GOT3 (cell line): ENCODE results near the gene SZT2.
"Not testable (repeated sequence)": the region's sequence is repeated elsewhere in the genome, so short reads cannot be mapped to it uniquely, and the experiment has no call there.

Experiments
- DNase-seq: peaks from one replicate; lab custom pipeline; 2025; ENCODE audit warnings: mixed read lengths; lab: John Stamatoyannopoulos, UW

Gene SZT2

DNA sequence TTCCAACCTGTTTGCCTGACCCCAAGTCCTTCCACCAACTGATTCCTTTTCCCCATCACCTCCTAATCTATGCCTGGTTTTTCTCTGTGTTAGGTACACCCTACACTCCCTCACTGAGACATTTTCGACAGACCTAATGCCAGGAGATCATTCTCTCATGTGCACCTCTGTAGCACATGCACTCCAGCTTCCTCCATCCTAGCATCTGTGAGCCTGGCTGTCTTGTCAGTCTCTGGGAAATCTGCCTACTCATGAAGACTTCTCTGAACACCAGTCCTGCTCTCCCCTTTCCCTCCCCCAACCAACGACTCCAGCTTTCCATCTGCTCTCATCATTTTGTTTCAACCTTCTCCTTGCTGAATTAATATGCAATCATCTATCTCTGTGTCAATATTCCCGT is 1.1 kb upstream of the SZT2 start:
- DNase-seq, result no peak

DNA sequence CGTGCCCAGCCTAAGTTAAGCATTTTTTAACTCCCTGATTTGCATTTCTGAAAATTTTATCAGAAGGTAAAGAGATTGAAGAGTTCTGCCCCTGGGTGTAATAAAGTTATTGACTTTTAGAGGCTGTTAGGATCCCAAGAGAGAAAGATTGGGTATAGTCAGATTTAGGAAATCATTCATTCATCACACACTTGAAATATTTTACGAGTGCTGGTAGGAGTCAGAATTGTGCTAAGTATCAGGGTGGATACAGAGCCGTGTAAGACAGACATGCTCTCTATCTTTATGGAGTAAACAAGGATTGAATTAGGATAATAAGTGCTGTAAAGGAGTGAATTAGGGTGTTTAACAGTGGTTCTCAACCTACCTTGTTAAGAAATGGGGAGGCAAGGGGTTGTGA is 3.0 kb downstream of the SZT2 start:
- DNase-seq, result no peak

DNA sequence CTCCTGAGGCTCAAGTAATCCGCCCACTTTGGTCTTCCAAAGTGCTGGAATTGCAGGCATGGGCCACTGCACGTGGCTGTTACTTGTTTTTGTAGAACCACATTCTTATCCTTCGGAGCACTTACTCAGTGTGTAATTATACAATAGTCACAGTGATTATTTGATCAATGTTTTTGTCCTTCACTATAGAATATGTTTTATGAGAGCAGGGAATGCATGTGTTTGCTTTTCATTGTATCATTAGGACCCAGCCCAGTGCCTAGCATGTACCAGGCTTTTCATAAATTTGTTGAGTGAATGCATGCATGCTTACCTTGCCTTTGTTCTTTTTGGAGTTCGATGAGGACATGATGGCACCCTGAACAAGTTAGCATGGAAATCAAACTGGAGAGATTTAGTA is 5.8 kb downstream of the SZT2 start:
- DNase-seq, result no peak

DNA sequence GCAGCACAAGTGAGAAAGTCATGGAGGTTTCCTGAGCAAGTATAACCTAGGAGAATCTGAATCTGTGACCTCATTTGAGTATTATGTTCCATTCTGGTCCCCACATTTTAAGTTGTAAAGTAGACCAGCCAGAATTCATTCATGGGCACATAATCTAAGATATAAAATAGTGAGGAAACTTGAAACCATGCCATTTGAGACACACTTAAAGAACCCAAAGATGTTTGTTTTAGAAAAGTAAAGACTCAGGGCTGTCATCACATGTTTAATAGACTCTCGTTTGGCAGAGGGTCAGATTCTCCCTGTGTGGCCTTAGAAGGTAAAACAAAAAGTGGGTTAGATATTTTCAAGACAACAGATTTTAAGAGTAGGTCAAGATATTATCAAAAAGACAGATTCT is 6.4 kb downstream of the SZT2 start:
- DNase-seq, result no peak

DNA sequence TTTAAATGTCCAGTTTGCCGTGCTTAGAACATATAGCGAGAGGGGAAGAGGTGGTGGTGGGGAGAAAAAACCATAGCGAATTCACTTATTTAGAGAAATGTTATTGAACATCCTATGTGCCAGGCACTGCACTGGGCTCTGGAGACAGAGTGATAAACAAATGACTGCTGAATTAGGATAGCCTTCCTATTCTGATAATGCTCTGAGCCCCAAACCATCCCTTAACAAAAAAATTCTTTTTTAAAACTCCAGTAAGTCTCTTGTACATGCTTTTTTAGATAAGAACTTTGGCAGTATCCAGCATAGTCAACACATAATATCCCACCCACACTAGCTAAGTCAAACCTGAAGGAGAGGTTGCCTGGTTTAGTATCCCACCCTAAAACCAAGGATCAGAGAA is 8.5 kb downstream of the SZT2 start:
- DNase-seq, result no peak

DNA sequence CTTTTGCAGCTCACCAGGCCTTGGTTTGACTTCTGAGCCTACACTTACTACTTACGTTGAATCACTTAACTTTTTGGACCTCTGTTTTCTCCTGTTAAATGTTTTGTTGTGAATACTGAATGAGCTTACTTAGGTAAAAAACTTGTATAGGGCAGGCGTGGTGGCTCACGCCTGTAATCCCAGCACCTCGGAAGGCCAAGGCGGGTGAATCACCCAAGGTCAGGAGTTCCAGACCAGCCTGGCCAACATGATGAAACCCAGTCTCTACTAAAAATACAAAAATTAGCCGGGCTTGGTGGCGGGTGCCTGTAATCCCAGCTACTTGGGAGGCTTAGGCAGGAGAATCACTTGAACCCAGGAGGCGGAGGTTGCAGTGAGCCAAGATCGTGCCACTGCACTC is 10.7 kb downstream of the SZT2 start:
- DNase-seq, result not testable (repeated sequence)

DNA sequence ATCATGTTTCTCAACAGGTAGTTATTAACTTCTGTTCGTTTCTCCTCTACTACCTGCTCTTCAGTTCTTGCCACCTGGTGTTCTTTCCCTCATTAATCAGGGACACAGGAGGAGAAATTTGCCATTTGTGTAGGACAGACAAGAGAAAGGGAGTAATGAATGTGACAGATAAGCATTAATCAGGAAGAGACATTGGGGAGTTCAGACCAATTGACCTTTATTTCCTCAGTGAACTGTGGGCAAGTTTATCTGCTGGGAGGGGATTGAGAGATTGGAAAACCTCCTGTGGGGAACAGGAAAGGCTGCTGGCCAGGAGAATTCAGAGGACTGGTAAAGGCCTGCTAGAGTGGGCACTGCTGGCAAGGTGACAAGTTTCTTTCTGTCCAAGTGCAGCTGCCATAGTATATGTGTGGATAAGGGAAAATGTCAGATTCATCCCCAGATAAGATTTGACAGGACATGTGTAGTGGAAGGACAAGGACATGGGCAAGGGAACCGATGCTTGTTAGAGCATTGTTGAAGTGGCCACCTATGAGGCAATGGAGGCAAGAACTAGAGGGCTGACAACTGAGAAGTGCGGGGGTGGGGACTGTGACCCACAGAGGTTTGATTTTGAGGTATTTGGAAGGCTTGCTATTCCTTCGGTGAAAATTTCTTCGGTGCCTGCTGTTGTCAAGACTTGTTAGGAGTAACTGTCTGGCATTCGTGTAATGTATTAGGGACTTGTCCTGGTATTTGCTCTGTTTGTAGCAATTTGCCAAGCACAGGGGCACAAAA is 12.6 kb downstream of the SZT2 start:
- DNase-seq, result no peak

DNA sequence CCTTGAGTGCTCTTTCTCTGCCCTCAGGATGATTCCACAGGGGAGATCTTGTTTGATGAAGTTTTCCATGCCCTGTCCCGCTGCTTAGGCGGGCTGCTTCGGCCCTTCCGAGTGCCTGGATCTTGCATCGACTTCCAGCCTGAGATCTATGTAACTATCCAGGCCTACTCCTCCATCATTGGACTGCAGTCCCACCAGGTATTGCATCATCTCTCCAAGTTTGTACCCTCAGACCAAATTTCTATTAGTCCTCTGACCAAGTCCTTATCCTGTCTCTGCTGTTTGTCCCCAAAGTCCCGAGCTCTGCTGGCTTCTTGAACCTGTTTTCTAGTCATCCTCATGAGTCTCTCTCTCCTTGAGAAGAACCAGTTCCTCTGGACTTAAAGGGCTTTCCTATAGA is 14.7 kb downstream of the SZT2 start:
- no peak for DNase-seq

DNA sequence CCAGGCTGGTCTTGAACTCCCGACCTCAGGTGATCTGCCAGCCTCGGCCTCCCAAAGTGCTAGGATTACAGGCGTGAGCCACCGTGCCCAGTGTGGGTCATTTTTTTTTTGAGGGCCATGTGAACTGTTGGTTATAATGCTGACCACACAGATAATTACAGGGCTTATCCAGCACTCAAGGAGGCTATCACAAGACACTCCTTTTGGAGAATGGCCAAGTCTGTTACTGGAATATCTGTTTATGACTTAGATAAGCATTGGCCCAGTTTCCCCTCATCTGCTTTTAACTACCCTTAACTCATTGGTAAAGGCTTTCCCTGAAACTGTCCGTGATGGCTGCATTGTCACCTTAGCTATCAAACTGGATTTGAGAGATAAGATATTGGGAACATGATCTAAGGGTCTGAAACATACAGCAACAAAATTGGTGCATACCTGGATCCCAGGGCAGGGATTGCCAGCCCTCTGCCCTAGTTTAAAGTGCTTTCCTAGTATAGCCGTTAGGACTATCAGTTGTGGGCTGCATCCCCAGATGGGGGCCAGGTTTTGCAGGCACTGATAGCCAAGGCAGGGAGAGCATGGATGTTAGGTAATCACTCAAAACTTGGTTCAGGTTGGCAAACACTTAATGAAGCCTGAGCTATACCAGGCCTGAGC is 15.6 kb downstream of the SZT2 start:
- no peak for DNase-seq

DNA sequence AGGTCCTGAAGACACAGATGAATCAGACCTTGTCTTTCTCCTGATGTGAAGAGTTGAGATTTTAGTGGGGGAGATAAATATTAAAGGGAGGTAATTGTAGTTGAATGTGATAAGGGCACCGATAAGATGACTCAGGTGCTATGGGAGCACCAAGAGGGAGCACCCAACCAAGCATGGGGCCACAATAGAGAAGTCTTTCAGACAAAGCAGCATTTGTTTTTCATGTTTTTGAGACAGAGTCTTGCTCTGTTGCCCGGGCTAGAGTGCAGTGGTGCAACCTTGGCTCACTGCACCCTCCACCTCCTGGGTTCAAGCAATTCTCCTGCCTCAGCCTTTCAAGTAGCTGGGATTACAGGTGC is 16.2 kb downstream of the SZT2 start:
- no peak for DNase-seq

DNA sequence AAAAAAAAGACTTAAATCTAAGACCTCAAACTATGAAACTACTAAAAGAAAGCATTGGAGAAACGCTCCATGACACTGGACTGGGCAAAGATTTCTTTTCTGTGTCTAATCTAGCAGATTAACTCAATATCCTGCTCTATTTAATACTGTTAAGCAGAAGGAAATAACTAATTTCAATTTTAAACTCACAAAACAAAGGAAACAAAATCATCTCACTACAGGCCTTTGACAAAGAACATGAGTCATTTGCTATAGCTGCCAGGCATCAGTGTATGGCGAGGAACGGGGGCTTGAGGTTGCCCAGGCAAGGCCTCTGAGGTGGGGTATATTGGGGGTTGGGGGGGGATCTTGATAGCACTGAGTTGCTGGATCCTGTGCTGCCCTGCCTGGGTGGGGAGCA is 20.9 kb downstream of the SZT2 start:
- no peak for DNase-seq

DNA sequence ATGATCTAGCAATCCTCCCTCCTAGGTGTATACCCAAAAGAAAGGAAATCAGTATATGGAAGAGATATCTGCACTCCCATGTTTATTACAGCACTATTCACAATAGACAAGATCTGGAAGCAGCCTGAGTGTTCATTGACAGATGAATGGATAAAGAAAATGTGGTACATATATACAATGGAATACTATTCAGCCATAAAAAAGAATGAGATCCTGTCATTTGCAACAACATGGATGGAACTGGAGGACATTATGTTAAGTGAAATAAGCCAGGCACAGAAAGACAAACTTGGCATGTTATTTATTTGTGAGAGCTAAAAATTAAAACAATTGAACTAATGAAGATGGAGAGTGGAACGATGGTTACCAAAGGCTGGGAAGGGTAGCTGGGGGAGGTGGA is 23.7 kb downstream of the SZT2 start:
- not testable (repeated sequence) for DNase-seq

DNA sequence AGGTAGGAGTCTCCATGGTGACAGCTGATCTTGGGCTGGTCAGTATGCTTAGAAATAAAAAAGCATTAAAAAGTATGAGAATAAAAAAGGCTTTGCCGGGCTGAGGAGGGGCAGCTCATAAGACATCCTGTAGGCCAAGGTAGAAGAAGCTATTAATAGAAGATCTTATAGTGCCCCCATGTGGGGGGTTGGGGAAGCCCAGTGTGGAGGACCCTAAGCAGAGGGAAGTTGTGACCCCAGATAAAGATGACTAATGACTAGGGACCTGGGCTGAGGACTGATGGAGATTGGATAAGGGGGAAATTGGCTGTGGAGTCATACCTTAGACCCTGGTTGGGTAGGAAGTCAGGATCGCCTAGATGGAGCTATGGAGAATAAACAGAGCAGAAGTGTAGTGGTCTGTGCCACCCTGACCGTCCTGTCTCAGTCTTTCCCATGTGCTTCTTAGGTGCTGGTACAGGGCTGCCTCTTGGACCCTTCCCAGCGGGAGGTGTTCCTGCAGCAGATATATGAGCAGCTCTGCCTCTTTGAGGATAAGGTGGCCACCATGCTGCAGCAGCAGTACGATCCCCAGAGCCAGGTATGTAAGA is 25.0 kb downstream of the SZT2 start:
- DNase-seq, result no peak

DNA sequence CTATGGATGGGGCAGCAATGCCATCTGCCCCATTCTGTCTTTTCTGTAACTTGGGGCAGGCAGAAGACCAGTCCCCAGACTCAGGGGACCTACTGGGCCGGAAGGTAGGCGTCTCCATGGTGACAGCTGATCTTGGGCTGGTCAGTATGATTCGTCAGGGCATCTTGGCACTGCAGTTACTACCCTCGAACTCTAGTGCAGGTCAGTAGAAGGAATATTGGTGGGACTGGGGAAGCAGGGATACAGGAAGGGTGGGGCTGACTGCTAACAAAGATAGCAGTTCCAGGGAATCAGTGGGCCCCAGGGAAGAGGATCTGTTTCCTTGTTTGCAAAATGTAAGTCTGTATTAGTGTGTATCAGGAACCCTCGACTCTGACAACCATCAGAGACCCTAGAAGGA is 26.2 kb downstream of the SZT2 start:
- no peak for DNase-seq

DNA sequence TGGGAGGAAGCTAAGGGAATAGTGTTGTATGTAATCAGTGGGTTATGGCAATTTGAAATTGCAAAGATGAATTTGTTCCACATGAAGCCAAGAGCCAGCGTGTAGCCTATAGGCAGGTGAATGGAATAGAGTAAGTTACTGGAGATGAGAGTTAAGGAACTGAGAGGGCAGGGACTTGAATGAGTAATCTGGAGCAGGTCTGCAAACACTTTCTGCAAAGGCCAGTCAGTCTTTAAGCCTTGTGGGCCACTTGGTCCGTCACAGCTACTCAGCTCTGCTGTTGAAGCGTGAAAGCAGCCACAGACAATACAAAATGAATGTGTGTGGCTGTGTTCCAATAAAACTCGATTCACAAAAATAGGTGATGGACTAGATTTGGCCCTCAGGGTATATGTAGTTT is 29.2 kb downstream of the SZT2 start:
- no peak for DNase-seq

DNA sequence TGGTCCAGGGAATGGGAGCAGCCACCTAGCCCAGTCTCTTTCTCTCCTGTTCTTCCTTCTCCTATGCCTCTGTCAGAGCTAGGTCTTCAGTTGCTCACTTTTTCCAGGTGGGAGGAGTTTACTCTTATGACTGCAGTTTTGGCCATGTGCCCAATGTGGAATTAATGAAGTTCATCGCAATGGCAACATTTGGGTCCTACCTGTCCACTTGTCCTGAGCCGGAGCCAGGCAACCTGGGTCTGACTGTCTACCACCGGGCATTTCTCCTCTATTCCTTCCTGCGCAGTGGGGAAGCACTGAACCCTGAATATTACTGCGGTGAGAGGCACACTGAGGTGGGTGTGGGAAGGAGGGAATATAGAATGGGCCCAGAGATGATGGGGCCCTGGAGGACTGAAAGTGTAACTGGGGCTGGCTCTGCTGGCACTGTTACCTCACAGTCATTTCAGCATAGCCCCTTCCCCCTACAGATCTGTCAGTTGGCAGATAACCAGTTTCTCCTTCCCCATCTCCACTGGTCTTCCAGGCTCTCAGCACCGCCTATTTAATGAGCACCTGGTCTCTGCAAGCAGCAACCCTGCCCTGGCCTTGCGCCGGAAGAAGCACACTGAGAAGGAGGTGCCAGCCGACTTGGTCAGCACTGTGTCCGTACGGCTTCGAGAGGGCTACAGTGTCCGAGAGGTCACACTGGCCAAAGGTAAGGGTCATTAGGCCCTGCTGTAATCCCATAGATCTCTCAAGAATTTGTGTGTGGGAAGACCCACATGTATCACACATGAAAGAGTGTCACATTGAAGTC is 30.1 kb downstream of the SZT2 start:
- no peak for DNase-seq

DNA sequence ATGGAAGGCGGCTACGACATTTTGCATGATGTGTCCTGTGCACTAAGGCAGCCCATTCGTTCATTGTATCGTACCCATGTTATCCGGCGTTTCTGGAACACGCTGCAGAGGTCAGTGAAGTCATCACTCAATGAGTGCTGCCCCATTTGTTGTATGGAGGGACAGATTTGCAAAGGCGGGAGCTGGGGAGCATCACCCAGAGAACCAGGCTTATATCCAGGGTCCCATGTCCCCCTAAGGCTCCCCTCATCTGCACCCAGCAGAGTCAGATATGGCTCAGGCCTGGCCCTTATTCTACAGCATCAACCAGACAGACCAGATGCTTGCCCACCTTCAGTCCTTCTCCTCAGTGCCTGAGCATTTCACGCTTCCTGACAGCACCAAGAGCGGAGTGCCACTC is 31.2 kb downstream of the SZT2 start:
- DNase-seq, result no peak

DNA sequence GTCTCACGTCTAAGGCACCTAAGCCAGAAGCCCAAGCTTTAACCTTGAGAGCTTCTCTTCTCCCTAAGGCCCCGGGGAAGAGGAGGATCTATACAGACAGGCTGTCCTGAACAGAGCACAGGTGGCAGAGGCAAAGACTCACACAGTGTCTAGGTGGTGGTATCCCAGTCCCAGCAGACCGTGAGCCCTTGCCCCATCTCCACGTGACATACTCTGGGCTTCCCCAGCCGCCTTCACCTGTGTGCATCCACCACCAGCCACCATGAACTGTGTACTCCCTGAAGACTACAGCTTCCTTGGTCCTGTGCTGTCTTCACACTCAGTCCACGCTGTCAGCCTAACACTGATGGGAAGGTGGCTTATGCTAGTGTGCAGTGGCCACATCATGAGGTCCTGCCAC is 31.7 kb downstream of the SZT2 start:
- no peak for DNase-seq

DNA sequence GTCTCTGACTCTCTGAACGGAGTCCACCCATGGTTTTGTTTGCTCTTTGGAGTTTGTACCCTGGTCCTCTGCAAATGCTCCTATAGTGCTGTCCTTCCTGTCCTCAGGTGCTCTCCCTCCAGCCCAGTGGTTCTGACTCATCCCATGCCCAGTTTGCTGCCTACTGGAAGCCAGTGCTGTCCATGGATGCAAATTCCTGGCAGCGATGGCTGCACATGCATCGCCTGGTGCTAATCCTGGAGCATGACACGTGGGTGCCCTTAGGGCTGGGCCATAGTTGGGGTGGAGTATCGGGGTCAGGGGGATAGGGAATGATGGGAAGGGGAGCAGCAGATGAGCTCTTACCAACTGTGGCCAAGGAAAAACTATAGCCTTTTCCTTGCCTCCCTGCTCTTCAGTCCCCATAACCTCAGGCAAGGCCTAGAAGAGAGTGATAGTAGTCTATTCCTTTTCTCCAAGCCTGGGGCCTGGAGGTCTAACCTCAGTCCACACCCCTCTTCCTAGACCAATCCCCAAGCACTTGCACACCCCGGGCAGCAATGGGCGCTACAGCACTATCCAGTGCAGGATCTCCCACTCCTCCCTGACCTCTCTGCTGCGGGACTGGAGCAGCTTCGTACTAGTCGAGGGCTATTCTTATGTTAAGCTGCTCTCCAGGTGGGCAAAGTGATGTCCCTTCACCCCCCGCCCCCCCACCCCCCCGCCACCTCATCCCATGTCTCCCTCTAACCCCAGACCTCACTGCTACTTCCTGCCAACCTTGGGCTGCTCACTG is 32.5 kb downstream of the SZT2 start:
- no peak for DNase-seq

DNA sequence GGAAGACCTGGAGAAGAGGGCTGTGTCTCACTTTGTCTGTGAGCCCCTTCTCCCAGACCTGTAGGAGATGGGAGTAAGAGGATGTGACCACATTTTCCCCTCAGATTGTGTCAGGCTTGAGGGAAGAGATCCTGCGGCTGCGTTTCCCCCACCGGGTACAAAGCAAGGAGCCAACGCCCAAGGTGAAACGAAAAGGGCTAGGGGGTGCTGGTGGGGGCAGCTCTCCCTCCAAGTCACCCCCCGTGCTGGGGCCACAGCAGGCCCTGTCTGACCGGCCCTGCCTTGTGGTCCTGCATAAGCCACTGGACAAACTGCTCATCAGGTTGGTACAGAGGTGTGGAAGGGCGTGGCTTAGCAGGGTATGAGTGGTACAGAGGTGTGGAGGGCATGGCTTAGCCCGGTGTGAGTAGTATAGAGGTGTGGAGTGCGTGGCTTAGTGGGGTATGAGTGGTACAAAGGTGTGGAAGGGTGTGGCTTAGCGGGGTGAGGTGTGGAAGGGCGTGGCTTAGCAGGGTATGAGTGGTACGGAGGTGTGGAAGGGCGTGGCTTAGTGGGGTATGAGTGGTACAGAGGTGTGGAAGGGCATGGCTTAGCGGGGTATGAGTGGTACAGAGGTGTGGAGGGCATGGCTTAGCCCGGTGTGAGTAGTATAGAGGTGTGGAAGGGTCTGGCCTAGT is 33.4 kb downstream of the SZT2 start:
- DNase-seq, result no peak
